Liver (tissue), 9 donors: ENCODE results near the gene TRMT10B. TPM values are rescaled to one million over a fixed set of nuclear protein-coding genes. Genes with fewer than 3 reads are reported as not detected.

Source experiments
- DNase-seq: peaks from one replicate; pipeline ENCODE4 v3.0.0-alpha.2; 2017; ENCODE audit warnings: low spot score
- H3K27ac ChIP-seq, 2 donors: one replicate each; pipeline ENCODE4 v1.7.0; 2013; ENCODE audit warnings: inconsistent platforms in 2 of 2, low read length in 2 of 2, control low read depth in 1 of 2, low read depth in 1 of 2, mild to moderate bottlenecking in 1 of 2
- H3K27me3 ChIP-seq, 4 donors: one replicate each; pipeline versions ENCODE4 v1.6.1 to v1.7.0; 2013; ENCODE audit warnings: low read length in 3 of 4, inconsistent platforms in 1 of 4, mild to moderate bottlenecking in 1 of 4, moderate library complexity in 1 of 4; ENCODE audit not compliant: control insufficient read depth in 4 of 4, insufficient read depth in 4 of 4
- H3K36me3 ChIP-seq, 4 donors: one replicate each; pipeline versions ENCODE4 v1.6.1 to v1.7.0; 2013; ENCODE audit warnings: low read length in 3 of 4, mild to moderate bottlenecking in 3 of 4, low read depth in 1 of 4, moderate library complexity in 1 of 4; ENCODE audit not compliant: control insufficient read depth in 4 of 4, insufficient read depth in 3 of 4
- H3K4me1 ChIP-seq, 4 donors: one replicate each; pipeline versions ENCODE4 v1.6.1 to v1.7.0; 2013; ENCODE audit warnings: low read length in 3 of 4, mild to moderate bottlenecking in 3 of 4, moderate library complexity in 1 of 4; ENCODE audit not compliant: control insufficient read depth in 4 of 4, insufficient read depth in 4 of 4
- H3K4me3 ChIP-seq, 3 donors: one replicate each; pipeline versions ENCODE4 v1.6.1 to v1.7.0; 2013; ENCODE audit warnings: low read length in 3 of 3, control low read depth in 1 of 3, low read depth in 1 of 3, mild to moderate bottlenecking in 1 of 3
- H3K9ac ChIP-seq, 2 donors: one replicate each; pipeline ENCODE4 v1.7.0; 2013; ENCODE audit warnings: low read length in 2 of 2, mild to moderate bottlenecking in 2 of 2, moderate library complexity in 2 of 2, control low read depth in 1 of 2, low read depth in 1 of 2
- H3K9me3 ChIP-seq, 4 donors: one replicate each; pipeline versions ENCODE4 v1.6.1 to v1.7.0; 2013; ENCODE audit warnings: low read length in 3 of 4; ENCODE audit not compliant: control insufficient read depth in 4 of 4
- FOXA1 ChIP-seq: IDR thresholded peaks from 2 replicates; pipeline ENCODE4 v1.6.1; 2016; ENCODE audit warnings: antibody characterized with exemption
- FOXA2 ChIP-seq: IDR thresholded peaks from 2 replicates; pipeline ENCODE4 v1.6.1; 2016; ENCODE audit warnings: antibody characterized with exemption
- HNF4A ChIP-seq, 2 donors: conservative IDR thresholded peaks; 2 replicates each; pipeline ENCODE4 v1.6.1; 2016; ENCODE audit warnings: antibody characterized with exemption in 2 of 2, mild to moderate bottlenecking in 2 of 2
- HNF4G ChIP-seq: IDR thresholded peaks from 2 replicates; pipeline ENCODE4 v1.6.1; 2016; ENCODE audit warnings: antibody characterized with exemption
- JUND ChIP-seq, 2 donors: IDR thresholded peaks; 2 replicates each; pipeline ENCODE4 v1.6.1; 2016; ENCODE audit warnings: antibody characterized with exemption in 2 of 2
- NR2F2 ChIP-seq: IDR thresholded peaks from 2 replicates; pipeline ENCODE4 v1.6.1; 2016; ENCODE audit warnings: antibody characterized with exemption
- RAD21 ChIP-seq, 2 donors: IDR thresholded peaks; 2 replicates each; pipeline ENCODE4 v1.6.1; 2016; ENCODE audit warnings: antibody characterized with exemption in 2 of 2, mild to moderate bottlenecking in 2 of 2
- RXRA ChIP-seq, 2 donors: IDR thresholded peaks; 2 replicates each; pipeline ENCODE4 v1.6.1; 2017 to 2018; ENCODE audit warnings: antibody characterized with exemption in 2 of 2, mild to moderate bottlenecking in 1 of 2
- TAF1 ChIP-seq: conservative IDR thresholded peaks from 2 replicates; pipeline ENCODE4 v1.6.1; 2016; ENCODE audit warnings: antibody characterized with exemption, mild to moderate bottlenecking
- WGBS: extraction: QIAGEN DNeasy Blood & Tissue Kit; methylation state at CpG from one replicate; pipeline ENCODE4 v1.1.7; 2013; 5-methylcytosine and 5-hydroxymethylcytosine counted together
- polyA plus RNA-seq, 2 donors: library from polyadenylated mRNA; stranded (reverse) in 1 of 2; unstranded in 1 of 2; fragments of 200-250 nt in 1 of 2; fragments of >200 nt in 1 of 2; fragmentation: Nextera tagmentation in 1 of 2; extraction: Ambion mirVana in 1 of 2; gene quantifications; one replicate each; pipeline versions ENCODE4 v1.2.1 to v1.2.3, GENCODE V29; 2013 to 2015
- total RNA-seq, 2 donors: library from RNA; depleted of rRNA; stranded (reverse); fragments of >200 nt; gene quantifications; one replicate each; pipeline ENCODE4 v1.2.3, GENCODE V29; 2014
- TF ChIP-seq, protein P1 (sequence below): IDR thresholded peaks from 2 replicates; pipeline ENCODE4 v1.6.1; 2016; ENCODE audit warnings: antibody characterized with exemption
- TF ChIP-seq, protein P2 (sequence below): IDR thresholded peaks from 2 replicates; pipeline ENCODE4 v1.6.1; 2016; ENCODE audit warnings: antibody characterized with exemption
- TF ChIP-seq, protein P3 (sequence below): fragments of 150-350 bp; IDR thresholded peaks from 2 replicates; pipeline ENCODE4 v1.5.1; 2017; ENCODE audit warnings: improper control_type of control experiment, low read depth, low read length; ENCODE audit not compliant: missing input control
- TF ChIP-seq, protein P4 (sequence below): IDR thresholded peaks from 2 replicates; pipeline ENCODE4 v1.6.1; 2016; ENCODE audit warnings: antibody characterized with exemption, mild to moderate bottlenecking
- donor health status: healthy.
- donor health status: healthy.
- donor health status: healthy.
- donor health status: healthy.
- donor health status: healthy.

The TRMT10B gene
- total and polyA plus RNA-seq, 4 donors, result 1.9 to 3.9 (median 2.1) TPM

DNA sequence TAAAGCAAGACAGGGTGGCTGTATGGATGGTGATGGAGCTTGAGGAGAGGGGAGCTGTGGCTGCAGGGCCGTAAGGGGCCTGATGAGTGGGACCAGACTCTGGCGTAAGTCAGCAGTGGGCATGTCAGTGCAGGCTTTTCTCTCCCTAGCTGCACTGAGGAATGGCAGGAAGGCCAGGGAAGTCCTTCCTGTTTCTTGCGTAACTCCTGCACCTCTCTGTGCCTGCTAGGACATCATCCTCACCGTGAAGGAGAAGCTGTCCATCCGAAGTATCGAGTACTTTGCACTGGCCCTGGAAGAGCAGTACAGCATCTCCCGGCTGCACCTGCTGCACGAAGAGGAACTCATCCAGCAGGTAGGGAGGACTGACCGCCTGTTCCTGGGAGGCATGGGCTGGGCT, 24.1 kb upstream of the TRMT10B start:
- Histone ChIP-seq H3K27me3 (no peaks in the 10 kb centered on the region), H3K4me3 (no peak overlapping the region), H3K9me3 (no peaks in the 10 kb centered on the region), H3K36me3 (no peaks in the 10 kb centered on the region), H3K4me1 (no peaks in the 10 kb centered on the region), H3K9ac (no peak overlapping the region), H3K27ac (no peak overlapping the region)
- 87% methylated on average over 9 of the region's 9 CpGs for WGBS
- no peak for DNase-seq
- TF ChIP-seq HNF4G, result no peak
- no peak for TF ChIP-seq JUND (IDR thresholded peaks at IDR 0.05)
- no peak for TF ChIP-seq RXRA (IDR thresholded peaks at IDR 0.05)

DNA sequence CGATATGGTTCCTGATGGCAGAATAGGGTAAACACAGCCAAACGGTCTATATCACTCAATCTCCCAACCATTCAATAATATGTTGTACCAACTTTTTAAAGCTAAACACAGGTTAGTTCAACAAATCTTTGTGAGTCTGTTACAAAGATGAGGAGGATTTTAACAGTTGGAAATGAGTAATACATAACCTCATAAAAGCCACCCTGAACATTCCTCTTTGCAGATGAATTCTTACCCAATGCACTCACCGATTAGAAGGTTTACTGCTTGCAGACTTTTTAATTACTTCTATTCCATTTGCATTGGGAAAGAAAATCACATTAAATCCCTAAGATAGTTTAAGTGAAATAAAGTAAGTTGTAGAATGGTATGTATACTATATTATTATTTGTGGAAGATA, 23.3 kb upstream of the TRMT10B start:
- Histone ChIP-seq H3K9me3 (no peaks in the 10 kb centered on the region), H3K36me3 (no peaks in the 10 kb centered on the region), H3K27ac (no peak overlapping the region), H3K4me3 (no peak overlapping the region), H3K9ac (no peak overlapping the region), H3K4me1 (no peaks in the 10 kb centered on the region), H3K27me3 (no peaks in the 10 kb centered on the region)
- DNase-seq, result no peak
- TF ChIP-seq, protein P1, sequence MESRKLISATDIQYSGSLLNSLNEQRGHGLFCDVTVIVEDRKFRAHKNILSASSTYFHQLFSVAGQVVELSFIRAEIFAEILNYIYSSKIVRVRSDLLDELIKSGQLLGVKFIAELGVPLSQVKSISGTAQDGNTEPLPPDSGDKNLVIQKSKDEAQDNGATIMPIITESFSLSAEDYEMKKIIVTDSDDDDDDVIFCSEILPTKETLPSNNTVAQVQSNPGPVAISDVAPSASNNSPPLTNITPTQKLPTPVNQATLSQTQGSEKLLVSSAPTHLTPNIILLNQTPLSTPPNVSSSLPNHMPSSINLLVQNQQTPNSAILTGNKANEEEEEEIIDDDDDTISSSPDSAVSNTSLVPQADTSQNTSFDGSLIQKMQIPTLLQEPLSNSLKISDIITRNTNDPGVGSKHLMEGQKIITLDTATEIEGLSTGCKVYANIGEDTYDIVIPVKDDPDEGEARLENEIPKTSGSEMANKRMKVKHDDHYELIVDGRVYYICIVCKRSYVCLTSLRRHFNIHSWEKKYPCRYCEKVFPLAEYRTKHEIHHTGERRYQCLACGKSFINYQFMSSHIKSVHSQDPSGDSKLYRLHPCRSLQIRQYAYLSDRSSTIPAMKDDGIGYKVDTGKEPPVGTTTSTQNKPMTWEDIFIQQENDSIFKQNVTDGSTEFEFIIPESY, result no peak
- no peak for TF ChIP-seq RXRA (IDR thresholded peaks at IDR 0.05)
- TF ChIP-seq, protein P2, sequence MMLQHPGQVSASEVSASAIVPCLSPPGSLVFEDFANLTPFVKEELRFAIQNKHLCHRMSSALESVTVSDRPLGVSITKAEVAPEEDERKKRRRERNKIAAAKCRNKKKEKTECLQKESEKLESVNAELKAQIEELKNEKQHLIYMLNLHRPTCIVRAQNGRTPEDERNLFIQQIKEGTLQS, result no peak
- no peak for TF ChIP-seq FOXA2
- no peak for TF ChIP-seq FOXA1
- no peak for TF ChIP-seq NR2F2
- TF ChIP-seq HNF4A (conservative IDR thresholded peaks at IDR 0.05), result no peak
- TF ChIP-seq HNF4G, result no peak
- TF ChIP-seq, protein P3, sequence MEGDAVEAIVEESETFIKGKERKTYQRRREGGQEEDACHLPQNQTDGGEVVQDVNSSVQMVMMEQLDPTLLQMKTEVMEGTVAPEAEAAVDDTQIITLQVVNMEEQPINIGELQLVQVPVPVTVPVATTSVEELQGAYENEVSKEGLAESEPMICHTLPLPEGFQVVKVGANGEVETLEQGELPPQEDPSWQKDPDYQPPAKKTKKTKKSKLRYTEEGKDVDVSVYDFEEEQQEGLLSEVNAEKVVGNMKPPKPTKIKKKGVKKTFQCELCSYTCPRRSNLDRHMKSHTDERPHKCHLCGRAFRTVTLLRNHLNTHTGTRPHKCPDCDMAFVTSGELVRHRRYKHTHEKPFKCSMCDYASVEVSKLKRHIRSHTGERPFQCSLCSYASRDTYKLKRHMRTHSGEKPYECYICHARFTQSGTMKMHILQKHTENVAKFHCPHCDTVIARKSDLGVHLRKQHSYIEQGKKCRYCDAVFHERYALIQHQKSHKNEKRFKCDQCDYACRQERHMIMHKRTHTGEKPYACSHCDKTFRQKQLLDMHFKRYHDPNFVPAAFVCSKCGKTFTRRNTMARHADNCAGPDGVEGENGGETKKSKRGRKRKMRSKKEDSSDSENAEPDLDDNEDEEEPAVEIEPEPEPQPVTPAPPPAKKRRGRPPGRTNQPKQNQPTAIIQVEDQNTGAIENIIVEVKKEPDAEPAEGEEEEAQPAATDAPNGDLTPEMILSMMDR, result no peak
- no peak for TF ChIP-seq RAD21 (IDR thresholded peaks at IDR 0.05)
- no peak for TF ChIP-seq JUND (IDR thresholded peaks at IDR 0.05)
- TF ChIP-seq TAF1, result no peak
- TF ChIP-seq, protein P4, sequence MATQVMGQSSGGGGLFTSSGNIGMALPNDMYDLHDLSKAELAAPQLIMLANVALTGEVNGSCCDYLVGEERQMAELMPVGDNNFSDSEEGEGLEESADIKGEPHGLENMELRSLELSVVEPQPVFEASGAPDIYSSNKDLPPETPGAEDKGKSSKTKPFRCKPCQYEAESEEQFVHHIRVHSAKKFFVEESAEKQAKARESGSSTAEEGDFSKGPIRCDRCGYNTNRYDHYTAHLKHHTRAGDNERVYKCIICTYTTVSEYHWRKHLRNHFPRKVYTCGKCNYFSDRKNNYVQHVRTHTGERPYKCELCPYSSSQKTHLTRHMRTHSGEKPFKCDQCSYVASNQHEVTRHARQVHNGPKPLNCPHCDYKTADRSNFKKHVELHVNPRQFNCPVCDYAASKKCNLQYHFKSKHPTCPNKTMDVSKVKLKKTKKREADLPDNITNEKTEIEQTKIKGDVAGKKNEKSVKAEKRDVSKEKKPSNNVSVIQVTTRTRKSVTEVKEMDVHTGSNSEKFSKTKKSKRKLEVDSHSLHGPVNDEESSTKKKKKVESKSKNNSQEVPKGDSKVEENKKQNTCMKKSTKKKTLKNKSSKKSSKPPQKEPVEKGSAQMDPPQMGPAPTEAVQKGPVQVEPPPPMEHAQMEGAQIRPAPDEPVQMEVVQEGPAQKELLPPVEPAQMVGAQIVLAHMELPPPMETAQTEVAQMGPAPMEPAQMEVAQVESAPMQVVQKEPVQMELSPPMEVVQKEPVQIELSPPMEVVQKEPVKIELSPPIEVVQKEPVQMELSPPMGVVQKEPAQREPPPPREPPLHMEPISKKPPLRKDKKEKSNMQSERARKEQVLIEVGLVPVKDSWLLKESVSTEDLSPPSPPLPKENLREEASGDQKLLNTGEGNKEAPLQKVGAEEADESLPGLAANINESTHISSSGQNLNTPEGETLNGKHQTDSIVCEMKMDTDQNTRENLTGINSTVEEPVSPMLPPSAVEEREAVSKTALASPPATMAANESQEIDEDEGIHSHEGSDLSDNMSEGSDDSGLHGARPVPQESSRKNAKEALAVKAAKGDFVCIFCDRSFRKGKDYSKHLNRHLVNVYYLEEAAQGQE, result no peak
- WGBS, result 83% methylated on average over 3 of the region's 3 CpGs
